ENCODE measurements around the gene IBA57. TPM values are rescaled to one million over a fixed set of nuclear protein-coding genes. Genes with fewer than 3 reads are reported as not detected.

IBA57 gene
- total and polyA plus RNA-seq, 2 of the 8 experiments (the other 6 are each of a cell fraction or from before 2014, with no cell fraction given): 2.6 to 5.9 TPM

- H2AFZ ChIP-seq (ENCODE audit: low read length): no peak overlapping the region
Observed at GRCh38 chr1:228181645-228182034, 16.0 kb downstream of the IBA57 start.

More at GRCh38 chr1:228181645-228182034, 16.0 kb downstream of the IBA57 start:
- WGBS, 2 experiments (ENCODE audit: extremely low coverage in 1 of 2, insufficient coverage in 1 of 2, insufficient read length in 1 of 2, insufficient replicate concordance in 2 of 2, low coverage in 1 of 2, low lambda C conversion rate in 2 of 2, missing lambda C conversion rate in 1 of 2): 87% methylated on average over 9 of the region's 9 CpGs; no CpG with 5 or more reads in 1 of the 2 experiments
- DNase-seq (ENCODE audit: low read depth in 1 of 2, low spot score in 2 of 2) (no peak), FAIRE-seq (no peak)
- Histone ChIP-seq H3K4me1 (replicated peaks in 1 of 4; ENCODE audit: control insufficient read depth in 3 of 4, insufficient read depth in 4 of 4, low read length in 3 of 4) (no peaks in the 10 kb centered on the region), H2BK20ac (ENCODE audit: low read length) (no peak overlapping the region), H4K91ac (replicated peaks; ENCODE audit: insufficient read length, low read length) (no peak overlapping the region), H3K23me2 (ENCODE audit: low read depth, low read length) (no peaks in the 10 kb centered on the region), H3K4ac (replicated peaks; ENCODE audit: insufficient read length, low read depth, low read length) (no peak overlapping the region), H3K23ac (ENCODE audit: insufficient read length) (no peak overlapping the region), H3K4me3 (ENCODE audit: extremely low read depth in 1 of 4, insufficient read depth in 2 of 4, low read depth in 3 of 4, low read length in 4 of 4) (no peak overlapping the region), H2BK5ac (ENCODE audit: low read depth, low read length) (no peak overlapping the region), H3K18ac (ENCODE audit: extremely low read depth, low read length) (no peak overlapping the region), H3K56ac (replicated peaks; ENCODE audit: insufficient read length, low read depth, low read length) (no peak overlapping the region), H3K4me2 (ENCODE audit: insufficient read depth in 1 of 2, low read depth in 2 of 2, low read length in 2 of 2) (no peak overlapping the region), H2BK15ac (ENCODE audit: low read length) (no peak overlapping the region), H3K9ac (replicated peaks in 1 of 4; ENCODE audit: extremely low read depth in 1 of 4, low read depth in 3 of 4, low read length in 3 of 4) (no peak overlapping the region), H3K79me2 (ENCODE audit: control insufficient read depth in 1 of 2, insufficient read depth in 2 of 2, low read length in 2 of 2) (no peaks in the 10 kb centered on the region), H4K20me1 (replicated peaks in 1 of 2; ENCODE audit: control insufficient read depth in 1 of 2, insufficient read depth in 2 of 2, low read length in 2 of 2) (peaks cover 0 to 1% of the 10 kb centered on the region in 2 experiments), H2BK120ac (replicated peaks; ENCODE audit: low read depth, low read length) (no peak overlapping the region), H3K27me3 (replicated peaks in 1 of 4; ENCODE audit: control insufficient read depth in 3 of 4, extremely low read depth in 1 of 4, insufficient read depth in 3 of 4, low read length in 3 of 4) (no peaks in the 10 kb centered on the region; a peak in 1 of 7 replicates), H2BK12ac (ENCODE audit: low read depth, low read length) (no peak overlapping the region), H2AK5ac (ENCODE audit: low read depth, low read length) (no peak overlapping the region), H3K79me1 (ENCODE audit: low read depth, low read length) (no peaks in the 10 kb centered on the region; the same call in 1 of the 2 replicates), H3K9me3 (ENCODE audit: insufficient read depth in 2 of 2, low read depth in 1 of 2, low read length in 1 of 2) (no peaks in the 10 kb centered on the region), H3K36me3 (ENCODE audit: control insufficient read depth in 2 of 4, insufficient read depth in 4 of 4, low read length in 3 of 4) (no peaks in the 10 kb centered on the region), H4K8ac (ENCODE audit: extremely low read depth, insufficient read depth, low read length) (no peak overlapping the region), H4K5ac (ENCODE audit: insufficient read length, low read depth, low read length) (no peak overlapping the region), H3K14ac (ENCODE audit: insufficient read length) (no peak overlapping the region), H3K27ac (ENCODE audit: low read depth, low read length) (no peak overlapping the region)
- POLR2A ChIA-PET (ENCODE audit: partially characterized antibody): interaction anchor here (1.7 kb wide), 1 partner anchor 17 kb away, joined by 6 read pairs; the partner anchor contains the start of gene IBA57
- CTCF ChIA-PET (ENCODE audit: partially characterized antibody): interaction anchor here (0.8 to 3.2 kb wide), 8 partner anchors 10 to 182 kb away, joined by 3 to 14 read pairs (median 4); no protein-coding TSS in a partner anchor
- TF ChIP-seq, protein P1, sequence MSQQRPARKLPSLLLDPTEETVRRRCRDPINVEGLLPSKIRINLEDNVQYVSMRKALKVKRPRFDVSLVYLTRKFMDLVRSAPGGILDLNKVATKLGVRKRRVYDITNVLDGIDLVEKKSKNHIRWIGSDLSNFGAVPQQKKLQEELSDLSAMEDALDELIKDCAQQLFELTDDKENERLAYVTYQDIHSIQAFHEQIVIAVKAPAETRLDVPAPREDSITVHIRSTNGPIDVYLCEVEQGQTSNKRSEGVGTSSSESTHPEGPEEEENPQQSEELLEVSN (IDR thresholded peaks at IDR 0.05): no peak
